A549 (cell line): Measurements from ENCODE around the gene TMEM53. TPM values are rescaled to one million over a fixed set of nuclear protein-coding genes. Genes with fewer than 3 reads are reported as not detected.

ENCODE experiments used
- ATAC-seq, 2 experiments: fragments of 200-7000 bp in 1 of 2; fragments of >200 bp in 1 of 2; cut with Nextera tagmentation in 1 of 2; cut with Tn5 transposase in 1 of 2; 3 replicates each; pipeline versions ENCODE4 v1.8.0 to v1.9.1; 2018 to 2020; ENCODE audit warnings: mild to moderate bottlenecking in 1 of 2, moderate library complexity in 1 of 2
- CTCF ChIA-PET: fragments of 300-600 bp; sonication (Branson Sonifier 250); formaldehyde crosslinking; extraction: SDS; loops from one replicate; lab custom pipeline; 2021; ENCODE audit warnings: antibody characterized with exemption, inconsistent platforms; lab: Yijun Ruan, JAX
- POLR2A ChIA-PET: fragments of 350-600 bp; formaldehyde crosslinking; extraction: SDS; loops from one replicate; lab custom pipeline; 2021; ENCODE audit warnings: antibody characterized with exemption, inconsistent platforms; lab: Yijun Ruan, JAX
- DNase-seq, 2 experiments: peaks; one replicate each; pipeline versions ENCODE4 v3.0.0 to v3.0.0-alpha.2; 2011 to 2016; ENCODE audit warnings: low read depth in 1 of 2, low spot score in 1 of 2
- FAIRE-seq: peaks from 2 replicates; lab custom pipeline; 2011; peaks lifted over from hg19 to GRCh38; lab: Jason Lieb, UNC
- H3K27ac ChIP-seq, 2 experiments: fragments of >200 bp; sonication (Bioruptor Twin); formaldehyde crosslinking; 3 replicates each; pipeline ENCODE4 v1.5.1; 2016 to 2017
- H3K4me1 ChIP-seq: fragments of >200 bp; sonication (Bioruptor Twin); formaldehyde crosslinking; 3 replicates; pipeline ENCODE4 v1.6.1; 2016
- H3K4me2 ChIP-seq: fragments of >200 bp; sonication (Bioruptor Twin); formaldehyde crosslinking; 3 replicates; pipeline ENCODE4 v1.6.1; 2016
- H3K4me3 ChIP-seq: fragments of >200 bp; sonication (Bioruptor Twin); formaldehyde crosslinking; 3 replicates; pipeline ENCODE4 v1.5.1; 2016
- H3K9me3 ChIP-seq: fragments of >200 bp; sonication (Bioruptor Twin); formaldehyde crosslinking; 3 replicates; pipeline ENCODE4 v1.6.1; 2016
- CBX2 ChIP-seq: fragments of 200-600 bp; sonication (generic); IDR thresholded peaks from 2 replicates; pipeline ENCODE4 v1.6.1; 2016; ENCODE audit warnings: low read depth, mild to moderate bottlenecking, borderline replicate concordance
- CHD4 ChIP-seq: fragments of 200-600 bp; sonication (generic); IDR thresholded peaks from 2 replicates; pipeline ENCODE4 v1.6.1; 2016; ENCODE audit warnings: antibody characterized with exemption, mild to moderate bottlenecking, borderline replicate concordance
- EHMT2 ChIP-seq: fragments of 200-600 bp; sonication (generic); IDR thresholded peaks from 2 replicates; pipeline ENCODE4 v1.6.1; 2016; ENCODE audit warnings: antibody characterized with exemption, low read depth, mild to moderate bottlenecking, moderate library complexity
- ESRRA ChIP-seq: fragments of 150-350 bp; IDR thresholded peaks from 2 replicates; pipeline ENCODE4 v1.6.1; 2014; ENCODE audit warnings: mild to moderate bottlenecking, low read length, borderline replicate concordance
- GATA3 ChIP-seq: IDR thresholded peaks from 2 replicates; pipeline ENCODE4 v1.6.1; 2012; ENCODE audit warnings: borderline replicate concordance
- HOXB5 ChIP-seq: fragments of 250-450 bp; sonication (Bioruptor Pico); IDR thresholded peaks from 2 replicates; pipeline ENCODE4 v1.5.0; 2020; ENCODE audit warnings: mild to moderate bottlenecking, moderate library complexity
- JUN ChIP-seq, 2 experiments: fragments of >200 bp; sonication (Bioruptor Twin); formaldehyde crosslinking; IDR thresholded peaks; 2 replicates in 1 of 2; 3 replicates in 1 of 2; pipeline ENCODE4 v1.6.1; 2016 to 2017
- KDM5A ChIP-seq: fragments of 200-600 bp; sonication (generic); IDR thresholded peaks from 2 replicates; pipeline ENCODE4 v1.6.1; 2016; ENCODE audit warnings: antibody characterized with exemption, mild to moderate bottlenecking
- MAZ ChIP-seq: fragments of 150-350 bp; IDR thresholded peaks from 2 replicates; pipeline ENCODE4 v1.6.1; 2014; ENCODE audit warnings: antibody characterized with exemption, low read depth, low read length, borderline replicate concordance
- NPAS2 ChIP-seq: fragments of 250-450 bp; sonication (Bioruptor Pico); IDR thresholded peaks from 2 replicates; pipeline ENCODE4 v1.8.0; 2022; ENCODE audit warnings: mild to moderate bottlenecking, moderate library complexity, borderline replicate concordance
- PHF8 ChIP-seq: fragments of 200-600 bp; sonication (generic); IDR thresholded peaks from 2 replicates; pipeline ENCODE4 v1.6.1; 2016; ENCODE audit warnings: low read depth, mild to moderate bottlenecking, antibody characterized with exemption, moderate library complexity, borderline replicate concordance
- POLR2AphosphoS2 ChIP-seq: conservative IDR thresholded peaks from 2 replicates; pipeline ENCODE4 v1.6.1; 2012; ENCODE audit warnings: low read length, improper control_type of control experiment, inconsistent platforms
- SREBF2 ChIP-seq: fragments of 450-650 bp; IDR thresholded peaks from 2 replicates; pipeline ENCODE4 v1.6.1; 2014; ENCODE audit warnings: mild to moderate bottlenecking, moderate library complexity
- TFCP2L1 ChIP-seq: fragments of 250-450 bp; sonication (Bioruptor Pico); IDR thresholded peaks from 2 replicates; pipeline ENCODE4 v1.5.0; 2021; ENCODE audit warnings: mild to moderate bottlenecking
- ZSCAN20 ChIP-seq: fragments of 250-450 bp; sonication (Bioruptor Pico); IDR thresholded peaks from 2 replicates; pipeline ENCODE4 v1.8.0; 2022; ENCODE audit warnings: mild to moderate bottlenecking, moderate library complexity
- WGBS: methylation state at CpG from one replicate; pipeline ENCODE4 v1.1.6; 2017; ENCODE audit errors: missing lambda C conversion rate; 5-methylcytosine and 5-hydroxymethylcytosine counted together
- polyA plus RNA-seq, 4 experiments: library from polyadenylated mRNA; depleted of rRNA in 3 of 4; stranded (reverse); fragments of >200 nt; fragmentation: RNase III in 1 of 4; extraction: RNeasy Plus Mini Kit Qiagen cat#74134 plus additional on column Dnase treatment in 1 of 4; gene quantifications; 2 replicates in 3 of 4; 3 replicates in 1 of 4; pipeline ENCODE4 v1.2.3, GENCODE V29; 2011 to 2017
- TF ChIP-seq, protein P1 (sequence below): fragments of 250-450 bp; sonication (Bioruptor Pico); IDR thresholded peaks from 2 replicates; pipeline ENCODE4 v1.5.0; 2020; ENCODE audit warnings: low read depth, mild to moderate bottlenecking, moderate library complexity

The TMEM53 gene
- polyA plus RNA-seq, 2 of the 4 experiments (the other 2 are of a cell fraction) = 6.2 to 8.0 TPM

GRCh38 chr1:44689447-44689765 is 15.1 kb upstream of the TMEM53 start:
- no peak overlapping the region for H3K4me3 ChIP-seq
- FAIRE-seq = no peak
- TF ChIP-seq CBX2 (no peak), POLR2AphosphoS2 (no peak), EHMT2 (no peak), HOXB5 (CRISPR knock-in tag) (no peak)
- no peak for ATAC-seq
- no peak overlapping the region for H3K27ac ChIP-seq
- ChIA-PET CTCF (no interaction called here), POLR2A (no interaction called here)
- DNase-seq = no peak
- H3K4me2 ChIP-seq = no peak overlapping the region
- no peaks in the 10 kb centered on the region for H3K9me3 ChIP-seq
- 100% methylated on average over 3 of the region's 3 CpGs for WGBS
- peaks cover 9% of the 10 kb centered on the region; the same call in 2 of the 3 replicates for H3K4me1 ChIP-seq

- 75% methylated on average over 12 of the region's 12 CpGs for WGBS
- Histone ChIP-seq H3K27ac (no peak overlapping the region), H3K4me1 (peaks cover 9% of the 10 kb centered on the region; the same call in 2 of the 3 replicates), H3K9me3 (no peaks in the 10 kb centered on the region), H3K4me2 (no peak overlapping the region), H3K4me3 (no peak overlapping the region)
- ChIA-PET CTCF (interaction anchor here (1.9 kb wide), 1 partner anchor 9 kb away, joined by 7 read pairs; no protein-coding TSS in a partner anchor), POLR2A (no interaction called here)
- ATAC-seq (no peak), DNase-seq (no peak), FAIRE-seq (no peak)
- no peak for TF ChIP-seq JUN (IDR thresholded peaks at IDR 0.05)
- no peak for TF ChIP-seq SREBF2
- no peak for TF ChIP-seq ESRRA
These were observed 14.6 kb upstream of the TMEM53 start for GRCh38 chr1:44688760-44689446.

DNA sequence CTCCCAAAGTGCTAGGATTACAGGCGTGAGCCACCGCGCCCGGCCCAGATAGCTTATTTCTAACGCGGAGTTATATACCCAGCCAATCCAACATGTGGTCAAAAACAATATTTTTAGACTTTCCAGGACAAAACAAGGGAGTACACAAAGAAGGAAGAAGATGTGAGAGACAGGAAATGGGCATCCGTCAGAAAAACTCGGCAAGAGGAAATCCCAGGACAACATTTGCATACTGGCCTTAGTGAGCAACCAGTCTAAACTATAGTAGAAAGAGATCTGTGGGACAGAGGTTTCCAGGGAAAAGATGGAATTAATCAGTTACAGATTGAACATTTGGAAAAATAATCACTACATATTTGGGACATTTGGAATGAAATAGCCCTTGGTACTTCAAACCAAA is 11.6 kb upstream of the TMEM53 start:
- H3K4me3 ChIP-seq = no peak overlapping the region
- DNase-seq (no peak), FAIRE-seq (no peak), ATAC-seq (no peak)
- 96% methylated on average over 8 of the region's 8 CpGs for WGBS
- H3K4me1 ChIP-seq = peaks cover 9% of the 10 kb centered on the region; the same call in 2 of the 3 replicates
- ChIA-PET CTCF (no interaction called here), POLR2A (interaction anchor here (0.8 to 1.4 kb wide), 2 partner anchors 12 to 54 kb away, joined by 3 to 5 read pairs; partner anchors contain the start of genes ARMH1 and TMEM53)
- H3K4me2 ChIP-seq = no peak overlapping the region
- no peaks in the 10 kb centered on the region for H3K9me3 ChIP-seq
- no peak overlapping the region for H3K27ac ChIP-seq
- no peak for TF ChIP-seq KDM5A
- TF ChIP-seq NPAS2 (CRISPR knock-in tag) = no peak
- TF ChIP-seq GATA3 = no peak
- no peak for TF ChIP-seq ESRRA
- TF ChIP-seq, all 56 proteins: peak for 0

DNA sequence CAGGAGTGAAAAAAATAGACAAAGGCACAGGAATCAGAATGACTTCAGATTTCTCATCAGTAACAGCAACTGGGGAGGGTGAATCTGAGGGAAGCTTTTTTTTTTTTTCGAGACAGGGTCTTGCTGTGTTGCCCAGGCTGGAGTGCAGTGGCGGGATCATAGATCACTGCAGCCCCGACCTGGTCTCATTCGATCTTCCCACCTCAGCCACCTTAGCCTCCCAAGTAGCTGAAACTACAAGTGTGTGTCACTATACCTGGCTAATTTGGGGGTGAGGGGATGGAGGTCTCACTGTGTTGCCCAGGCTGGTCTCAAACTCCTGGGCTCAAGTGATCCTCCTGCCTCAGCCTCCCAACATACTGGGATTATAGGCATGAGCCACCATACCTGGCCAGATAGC is 10.9 kb upstream of the TMEM53 start:
- ChIA-PET POLR2A (interaction anchor here (0.8 to 1.4 kb wide), 2 partner anchors 11 to 53 kb away, joined by 3 to 5 read pairs; partner anchors contain the start of genes ARMH1 and TMEM53), CTCF (interaction anchor here (0.6 to 1.0 kb wide), 2 partner anchors 25 to 32 kb away, joined by 3 read pairs; no protein-coding TSS in a partner anchor)
- FAIRE-seq (no peak), ATAC-seq (no peak), DNase-seq (no peak)
- H3K4me3 ChIP-seq = no peak overlapping the region
- H3K4me1 ChIP-seq = peaks cover 5% of the 10 kb centered on the region; the same call in 2 of the 3 replicates
- H3K4me2 ChIP-seq = no peak overlapping the region
- H3K9me3 ChIP-seq = no peaks in the 10 kb centered on the region
- TF ChIP-seq TFCP2L1 (CRISPR knock-in tag) = no peak
- TF ChIP-seq PHF8 = no peak
- no peak for TF ChIP-seq MAZ
- 85% methylated on average over 4 of the region's 4 CpGs for WGBS
- no peak overlapping the region for H3K27ac ChIP-seq

- Histone ChIP-seq H3K4me1 (peaks cover 5% of the 10 kb centered on the region; the same call in 2 of the 3 replicates), H3K9me3 (no peaks in the 10 kb centered on the region), H3K27ac (no peak overlapping the region), H3K4me3 (no peak overlapping the region), H3K4me2 (no peak overlapping the region)
- ChIA-PET POLR2A (no interaction called here), CTCF (interaction anchor here (1.0 kb wide), 1 partner anchor 32 kb away, joined by 3 read pairs; no protein-coding TSS in a partner anchor)
- no peak for DNase-seq
- ATAC-seq = no peak
- no peak for TF ChIP-seq ZSCAN20 (CRISPR knock-in tag)
- TF ChIP-seq, protein P1, sequence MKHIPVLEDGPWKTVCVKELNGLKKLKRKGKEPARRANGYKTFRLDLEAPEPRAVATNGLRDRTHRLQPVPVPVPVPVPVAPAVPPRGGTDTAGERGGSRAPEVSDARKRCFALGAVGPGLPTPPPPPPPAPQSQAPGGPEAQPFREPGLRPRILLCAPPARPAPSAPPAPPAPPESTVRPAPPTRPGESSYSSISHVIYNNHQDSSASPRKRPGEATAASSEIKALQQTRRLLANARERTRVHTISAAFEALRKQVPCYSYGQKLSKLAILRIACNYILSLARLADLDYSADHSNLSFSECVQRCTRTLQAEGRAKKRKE = no peak
- TF ChIP-seq NPAS2 (CRISPR knock-in tag) = no peak
- TF ChIP-seq CHD4 = no peak
- TF ChIP-seq POLR2AphosphoS2 = no peak
- TF ChIP-seq KDM5A = no peak
- FAIRE-seq = no peak
- 92% methylated on average over 1 of the region's 1 CpG for WGBS
These were observed 10.2 kb upstream of the TMEM53 start for GRCh38 chr1:44684525-44684924.
